LNCaP clone FGC (cell line): ENCODE results near the gene LRRC4C.
"Not testable (repeated sequence)": the region's sequence is repeated elsewhere in the genome, so short reads cannot be mapped to it uniquely, and the experiment has no call there.

Experiments used
- DNase-seq: peaks from one replicate; pipeline ENCODE4 v3.0.0-alpha.2; 2011; ENCODE audit warnings: low read depth
- H3K4me3 ChIP-seq: 2 replicates; pipeline ENCODE4 v1.5.1; 2011; ENCODE audit warnings: mild to moderate bottlenecking, low read depth, low read length, control low read depth
- CTCF ChIP-seq: IDR thresholded peaks from 2 replicates; pipeline ENCODE4 v1.5.1; 2012; ENCODE audit warnings: mild to moderate bottlenecking; ENCODE audit not compliant: control insufficient read depth, insufficient read depth; ENCODE audit errors: extremely low read depth

The LRRC4C gene

GRCh38 chr11:40867991-40868632 lies 591.3 kb downstream of the LRRC4C start:
- no peak overlapping the region for H3K4me3 ChIP-seq
- no peak for TF ChIP-seq CTCF
- no peak for DNase-seq

- not testable (repeated sequence) for H3K4me3 ChIP-seq, DNase-seq
Observed at GRCh38 chr11:40857754-40858153, 601.7 kb downstream of the LRRC4C start.

- no peak for TF ChIP-seq CTCF
- no peak overlapping the region for H3K4me3 ChIP-seq
- DNase-seq = no peak
Observed at GRCh38 chr11:40842750-40843339, 616.6 kb downstream of the LRRC4C start.

GRCh38 chr11:40841231-40841630 lies 618.2 kb downstream of the LRRC4C start:
- no peak for TF ChIP-seq CTCF
- no peak overlapping the region for H3K4me3 ChIP-seq
- no peak for DNase-seq

GRCh38 chr11:40838181-40838683 lies 621.2 kb downstream of the LRRC4C start:
- DNase-seq = no peak
- no peak overlapping the region for H3K4me3 ChIP-seq
- TF ChIP-seq CTCF = no peak

GRCh38 chr11:40827116-40827515 lies 632.3 kb downstream of the LRRC4C start:
- H3K4me3 ChIP-seq = no peak overlapping the region
- no peak for TF ChIP-seq CTCF
- no peak for DNase-seq

- TF ChIP-seq CTCF = no peak
- H3K4me3 ChIP-seq = no peak overlapping the region
- DNase-seq = no peak
Observed at GRCh38 chr11:40826601-40827000, 632.9 kb downstream of the LRRC4C start.
